Measurements from ENCODE around the gene CCDC3.

- TF ChIP-seq POLR2A (IDR thresholded peaks at IDR 0.05; ENCODE audit: extremely low read depth, insufficient read length) (no peak), CTCF (IDR thresholded peaks at IDR 0.05; ENCODE audit: low read depth, low read length) (no peak), MAX (IDR thresholded peaks at IDR 0.05; ENCODE audit: low read depth, low read length) (no peak)
Observed at GRCh38 chr10:13038391-13038790, 36.9 kb upstream of the CCDC3 start.

All from NB4 (cell line).